NCI-H510A (cell line): ENCODE data around the gene PRPF40B.
A peak's percentile ranks its signal among the peaks of the same experiment; 100 is the strongest.

Experiments used
- DNase-seq: peaks from one replicate; lab custom pipeline; 2025; lab: John Stamatoyannopoulos, UW

The PRPF40B gene

DNA sequence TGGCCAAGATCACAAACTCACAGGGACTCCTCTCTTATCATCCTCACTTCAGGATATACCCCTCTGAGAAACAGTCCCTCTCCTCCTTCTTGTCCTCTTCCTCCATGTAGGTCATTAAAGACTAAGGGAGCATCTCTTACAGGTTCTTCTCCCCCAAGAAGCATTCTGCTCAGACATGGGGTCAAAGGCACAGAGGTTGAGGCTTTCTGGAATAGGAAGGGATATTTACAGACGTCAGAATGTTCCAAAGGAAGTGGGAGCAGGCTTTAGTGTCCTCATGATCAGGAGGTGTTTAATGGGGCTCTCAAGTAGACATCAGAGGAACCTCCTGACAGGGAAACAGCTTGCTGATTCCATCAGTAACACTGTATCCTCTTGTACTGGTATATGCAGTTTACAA, 36.4 kb downstream of the PRPF40B start:
- DNase-seq = no peak

- DNase-seq = no peak
Measured at GRCh38 chr12:49661191-49661590, 37.8 kb downstream of the PRPF40B start.

- DNase-seq = no peak
Measured at GRCh38 chr12:49661746-49662145, 38.4 kb downstream of the PRPF40B start.

DNA sequence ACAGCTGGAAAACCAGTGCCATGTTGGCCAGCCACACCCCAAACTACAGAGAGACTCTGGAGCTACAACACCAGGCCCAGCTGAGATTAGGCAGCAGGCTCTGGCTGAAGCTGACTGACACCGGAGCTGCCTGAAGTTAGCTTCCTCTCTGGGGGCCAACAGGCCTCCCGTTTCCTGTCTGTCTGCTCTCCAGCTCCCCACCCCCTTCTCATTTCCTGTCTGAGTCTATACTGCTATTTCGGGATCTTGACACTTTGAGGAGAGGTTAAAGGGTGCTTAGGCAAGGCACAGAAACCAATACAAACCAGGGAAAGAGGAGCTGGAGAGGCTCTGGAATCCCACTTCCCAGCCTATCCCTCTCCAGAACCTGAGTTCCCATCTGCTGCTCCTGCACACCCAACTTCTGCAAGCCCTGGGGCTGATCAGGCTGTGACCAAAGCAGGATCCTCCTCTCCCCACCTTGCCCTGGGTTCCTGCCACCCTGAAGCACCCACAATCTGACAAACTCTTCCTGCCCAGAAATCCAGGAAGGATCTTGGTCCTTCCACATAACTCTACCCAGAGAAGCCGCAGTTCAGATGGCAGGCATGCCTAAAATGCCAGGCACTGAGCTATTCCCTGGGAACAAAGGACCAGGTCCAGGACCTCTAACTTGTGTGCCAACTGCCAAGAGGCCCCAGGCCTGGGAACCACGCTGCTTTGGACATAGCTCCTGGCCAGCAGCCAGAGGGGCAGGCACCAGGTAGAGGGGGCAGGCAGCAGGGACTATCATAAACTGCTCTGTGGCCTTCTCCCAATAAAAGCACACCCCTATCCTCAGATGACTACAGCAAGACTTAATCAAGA, 39.9 kb downstream of the PRPF40B start:
- DNase-seq = peak; percentile 56

DNA sequence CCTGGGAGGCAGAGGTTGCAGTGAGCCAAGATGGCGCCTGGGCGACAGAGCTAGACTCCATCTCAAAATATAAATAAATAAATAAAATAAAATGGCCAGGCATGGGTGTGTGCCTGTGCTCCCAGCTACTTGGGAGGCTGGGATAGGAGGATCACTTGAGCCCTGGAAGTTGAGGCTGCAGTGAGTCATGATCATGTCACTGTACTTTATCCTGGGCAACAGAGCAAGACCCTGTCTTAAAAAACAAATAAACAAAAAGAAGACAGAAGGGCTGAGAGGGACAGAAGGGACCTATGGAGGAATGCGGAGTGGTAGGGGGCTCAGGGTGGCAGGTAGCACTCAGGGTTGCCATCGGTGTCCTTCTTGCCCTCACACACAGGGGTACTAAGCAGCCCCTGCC, 40.8 kb downstream of the PRPF40B start:
- no peak for DNase-seq

- DNase-seq = no peak
Measured at GRCh38 chr12:49664591-49665239, 41.4 kb downstream of the PRPF40B start.

DNA sequence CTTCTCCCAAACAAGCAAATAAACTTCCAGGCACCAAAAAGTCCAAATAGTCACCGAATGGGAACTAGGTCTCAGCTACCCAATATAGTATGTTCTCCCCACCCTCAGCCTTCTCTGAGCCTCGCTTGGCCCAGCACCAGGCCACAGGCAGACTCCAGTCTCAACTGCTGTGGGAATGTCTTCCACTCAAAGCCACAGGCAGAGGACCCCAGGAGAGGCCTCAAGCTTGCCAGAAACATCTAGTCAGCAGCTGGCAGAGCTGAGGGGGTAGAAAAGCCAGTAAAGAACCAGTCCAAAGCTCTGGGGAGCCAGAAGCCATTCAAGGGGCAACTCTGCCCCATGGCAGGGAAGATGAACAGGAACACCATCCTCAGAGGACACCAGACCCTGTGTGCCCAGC, 42.0 kb downstream of the PRPF40B start:
- DNase-seq = no peak

GRCh38 chr12:49666176-49666575, 42.8 kb downstream of the PRPF40B start:
- no peak for DNase-seq

GRCh38 chr12:49667325-49668090, 44.1 kb downstream of the PRPF40B start:
- DNase-seq = no peak

DNA sequence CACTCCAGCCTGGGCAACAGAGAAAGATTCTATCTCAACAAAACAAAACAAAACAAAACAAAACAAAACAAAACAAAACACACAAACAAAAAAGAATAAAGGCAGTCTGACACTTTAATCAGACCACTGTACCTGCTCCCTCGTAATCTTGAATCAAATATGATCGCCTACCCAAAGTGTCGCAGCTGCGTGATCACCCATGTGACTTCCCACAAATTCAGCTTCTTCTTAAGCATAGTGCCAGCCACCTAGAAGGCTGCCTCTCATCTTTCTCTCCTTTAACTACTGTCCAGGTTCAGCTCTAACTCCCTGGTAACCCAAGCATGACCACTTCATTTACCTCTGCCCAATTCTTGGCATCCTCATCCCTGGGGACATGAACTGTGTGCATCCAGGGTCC, 46.4 kb downstream of the PRPF40B start:
- no peak for DNase-seq

DNA sequence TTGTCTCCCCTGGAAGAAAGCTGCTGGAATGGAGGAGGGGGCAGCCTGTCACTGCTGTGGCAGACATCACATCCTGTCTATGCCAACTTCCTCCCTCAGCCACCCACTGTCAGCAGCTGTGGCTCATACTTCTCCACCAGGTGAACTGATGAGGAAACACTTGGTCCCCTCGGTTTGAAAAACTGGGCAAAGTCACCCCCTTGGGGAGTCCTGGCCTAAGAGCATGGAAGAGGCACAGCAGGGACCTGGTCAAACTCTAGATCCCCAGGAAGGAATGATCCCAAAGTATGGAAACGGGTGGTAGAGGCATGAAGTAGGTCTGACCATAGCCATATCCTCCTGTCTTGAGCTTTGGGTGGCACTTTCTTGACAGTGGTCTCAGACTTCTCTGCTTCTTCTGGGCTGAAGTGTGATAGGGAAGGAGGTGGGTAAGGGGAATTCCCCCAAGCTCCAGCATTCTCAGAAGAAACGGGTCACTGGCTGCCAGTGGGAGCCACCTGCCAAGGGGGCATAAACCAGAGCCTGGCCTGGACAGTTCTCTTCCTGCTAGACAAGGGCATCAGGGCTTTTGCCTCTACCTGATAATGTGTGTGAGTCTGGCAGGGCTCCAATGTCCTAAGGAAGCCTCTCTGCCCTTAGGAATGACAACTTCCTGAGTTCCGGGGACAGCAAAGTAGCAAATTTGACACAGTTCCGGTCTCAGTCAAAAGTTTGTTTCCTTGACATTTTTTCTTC, 47.8 kb downstream of the PRPF40B start:
- DNase-seq = no peak

DNA sequence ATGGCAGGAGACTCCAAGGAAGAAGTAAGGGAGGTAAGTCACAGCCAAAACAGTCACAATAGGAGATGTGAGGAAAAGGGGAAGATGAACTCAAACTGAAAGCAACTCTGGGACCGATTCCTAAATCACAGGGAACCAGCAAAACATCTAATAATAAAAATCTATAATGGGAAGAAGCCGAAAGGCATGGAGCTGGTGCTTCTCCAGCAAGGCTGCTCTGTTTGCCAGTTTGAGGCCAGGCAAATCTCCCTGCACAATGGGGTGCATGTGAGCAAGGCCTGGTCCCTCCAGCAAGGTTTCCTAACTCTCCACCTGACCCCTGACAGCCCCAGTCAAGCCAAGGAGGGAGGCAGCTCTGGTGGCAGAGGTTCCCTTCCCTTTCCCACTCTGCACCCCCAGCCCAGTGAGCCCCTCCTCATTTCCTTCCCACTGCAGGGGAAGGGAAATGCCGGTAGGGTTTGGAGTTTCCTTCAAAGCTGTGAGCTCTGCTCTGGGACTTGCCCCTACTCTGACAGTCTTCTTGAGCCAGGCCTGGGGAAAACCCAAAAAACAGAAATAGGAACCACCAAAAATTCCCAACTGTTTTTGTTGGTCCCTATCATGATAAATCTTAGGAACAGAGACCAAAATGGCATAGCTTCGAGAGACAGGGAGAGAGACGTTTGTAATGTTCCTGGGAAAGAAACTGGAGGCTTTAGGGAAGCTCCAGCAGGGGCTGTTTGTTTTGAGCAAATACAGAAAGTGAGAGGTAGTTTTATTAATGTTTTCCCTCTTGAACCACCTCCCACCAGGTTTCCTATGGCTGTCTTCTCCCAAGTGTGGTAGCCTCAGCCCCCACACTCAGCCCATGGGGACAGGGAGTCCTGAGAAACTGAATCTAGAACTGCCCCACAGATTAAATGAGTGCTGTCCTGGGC, 49.2 kb downstream of the PRPF40B start:
- no peak for DNase-seq

- peak; percentile 74 for DNase-seq
Measured at GRCh38 chr12:49673446-49674317, 50.3 kb downstream of the PRPF40B start.

- no peak for DNase-seq
Measured at GRCh38 chr12:49674318-49674981, 51.1 kb downstream of the PRPF40B start.

GRCh38 chr12:49675137-49675536, 51.8 kb downstream of the PRPF40B start:
- DNase-seq = no peak

- no peak for DNase-seq
Measured at GRCh38 chr12:49678711-49679110, 55.4 kb downstream of the PRPF40B start.

DNA sequence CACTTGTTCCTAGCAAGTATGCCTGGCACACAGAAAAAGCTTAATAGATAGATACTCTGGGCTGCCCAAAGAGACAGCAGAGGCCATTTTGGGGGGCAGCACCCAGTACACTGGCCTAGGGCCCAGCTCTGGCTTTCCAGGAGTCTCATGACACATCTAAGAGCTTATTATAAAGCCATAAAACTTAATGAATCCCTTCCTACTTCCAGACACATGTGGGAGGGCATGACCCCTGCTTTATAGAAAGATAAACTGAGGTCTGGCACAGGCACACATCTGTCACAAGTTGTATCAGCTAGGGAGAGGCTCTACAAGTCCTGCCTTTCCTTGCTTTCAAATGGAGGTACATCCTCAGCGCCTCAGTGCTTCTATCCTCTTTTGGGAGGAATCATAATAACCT, 56.7 kb downstream of the PRPF40B start:
- DNase-seq = no peak

- DNase-seq = no peak
Measured at GRCh38 chr12:49683599-49684309, 60.4 kb downstream of the PRPF40B start.

GRCh38 chr12:49684310-49684854, 61.0 kb downstream of the PRPF40B start:
- DNase-seq = no peak
